ENCODE data around the gene BCL7C. TPM values are rescaled to one million over a fixed set of nuclear protein-coding genes. Genes with fewer than 3 reads are reported as not detected.

Gene BCL7C
- polyA plus RNA-seq, 1 donor (not counting 4 experiments of a cell fraction or from before 2014, with no cell fraction given), result 19.2 TPM

GRCh38 chr16:30918614-30919013, 24.7 kb upstream of the BCL7C start:
- Histone ChIP-seq H3K79me2 (ENCODE audit: control insufficient read depth, insufficient read depth, low read length) (no peaks in the 10 kb centered on the region), H3K36me3 (ENCODE audit: control insufficient read depth in 2 of 2, extremely low read depth in 1 of 2, insufficient read depth in 2 of 2, low read length in 2 of 2) (peaks cover 0 to 2% of the 10 kb centered on the region in 2 experiments), H4K20me1 (ENCODE audit: control insufficient read depth, extremely low read depth, insufficient read depth, low read length) (no peaks in the 10 kb centered on the region), H3K4me1 (ENCODE audit: control insufficient read depth, extremely low read depth, insufficient read depth, low read length) (peaks cover 7% of the 10 kb centered on the region), H3K4me3 (ENCODE audit: control insufficient read depth in 2 of 3, extremely low read depth in 1 of 3, insufficient read depth in 2 of 3, low read depth in 1 of 3, low read length in 3 of 3) (no peak overlapping the region), H3K27ac (ENCODE audit: control insufficient read depth, insufficient read depth, low read length) (no peak overlapping the region), H2AFZ (ENCODE audit: control insufficient read depth, low read length) (no peak overlapping the region), H3K4me2 (ENCODE audit: control insufficient read depth, extremely low read depth, insufficient read depth, low read depth, low read length) (no peak overlapping the region), H3K9me1 (ENCODE audit: control insufficient read depth, extremely low read depth, insufficient read depth, low read length) (no peaks in the 10 kb centered on the region), H3K9ac (ENCODE audit: control insufficient read depth, extremely low read depth, insufficient read depth, low read length) (no peak overlapping the region), H3K9me3 (ENCODE audit: control insufficient read depth, low read depth, low read length) (no peaks in the 10 kb centered on the region), H3K27me3 (ENCODE audit: control insufficient read depth, extremely low read depth, insufficient read depth, low read length) (no peaks in the 10 kb centered on the region)
- FAIRE-seq (no peak), DNase-seq (ENCODE audit: low read depth, low spot score) (no peak)
- dilution Hi-C loops (cut with MboI; ENCODE audit: extremely low pct_ligation_motif_present, low sequenced_read_pairs), result no loop called here
- no peak for TF ChIP-seq EZH2 (IDR thresholded peaks at IDR 0.05; ENCODE audit: low read length)
- no peak for TF ChIP-seq CTCF (optimal IDR thresholded peaks at IDR 0.05 in 1 of 3, IDR thresholded peaks at IDR 0.05 in 1 of 3, conservative IDR thresholded peaks at IDR 0.05 in 1 of 3; ENCODE audit: extremely low read depth in 1 of 3, insufficient read depth in 2 of 3, low read length in 3 of 3)

- no peak overlapping the region for H2AFZ ChIP-seq (ENCODE audit: control insufficient read depth, low read length)
- peaks cover 12% of the 10 kb centered on the region for H3K4me1 ChIP-seq (ENCODE audit: control insufficient read depth, extremely low read depth, insufficient read depth, low read length)
- H3K9ac ChIP-seq (ENCODE audit: control insufficient read depth, extremely low read depth, insufficient read depth, low read length), result no peak overlapping the region
- H3K27ac ChIP-seq (ENCODE audit: control insufficient read depth, insufficient read depth, low read length), result no peak overlapping the region
- no peaks in the 10 kb centered on the region for H3K9me1 ChIP-seq (ENCODE audit: control insufficient read depth, extremely low read depth, insufficient read depth, low read length)
- no peaks in the 10 kb centered on the region for H3K79me2 ChIP-seq (ENCODE audit: control insufficient read depth, insufficient read depth, low read length)
- no peaks in the 10 kb centered on the region for H3K27me3 ChIP-seq (ENCODE audit: control insufficient read depth, extremely low read depth, insufficient read depth, low read length)
- TF ChIP-seq CTCF (optimal IDR thresholded peaks at IDR 0.05 in 1 of 3, IDR thresholded peaks at IDR 0.05 in 1 of 3, conservative IDR thresholded peaks at IDR 0.05 in 1 of 3; ENCODE audit: extremely low read depth in 1 of 3, insufficient read depth in 2 of 3, low read length in 3 of 3), result no peak
- TF ChIP-seq EZH2 (IDR thresholded peaks at IDR 0.05; ENCODE audit: low read length), result no peak
- DNase-seq (ENCODE audit: low read depth, low spot score) (no peak), FAIRE-seq (no peak)
- dilution Hi-C loops (cut with MboI; ENCODE audit: extremely low pct_ligation_motif_present, low sequenced_read_pairs), result no loop called here
- H3K36me3 ChIP-seq (ENCODE audit: control insufficient read depth in 2 of 2, extremely low read depth in 1 of 2, insufficient read depth in 2 of 2, low read length in 2 of 2), result no peaks in the 10 kb centered on the region
- H3K4me2 ChIP-seq (ENCODE audit: control insufficient read depth, extremely low read depth, insufficient read depth, low read depth, low read length), result no peak overlapping the region
- H3K4me3 ChIP-seq (ENCODE audit: control insufficient read depth in 2 of 3, extremely low read depth in 1 of 3, insufficient read depth in 2 of 3, low read depth in 1 of 3, low read length in 3 of 3), result no peak overlapping the region
- no peaks in the 10 kb centered on the region for H4K20me1 ChIP-seq (ENCODE audit: control insufficient read depth, extremely low read depth, insufficient read depth, low read length)
- H3K9me3 ChIP-seq (ENCODE audit: control insufficient read depth, low read depth, low read length), result no peaks in the 10 kb centered on the region
Observed at GRCh38 chr16:30914830-30915229, 21.0 kb upstream of the BCL7C start.
